Measurements from ENCODE around the gene LCN1.
"Not testable (repeated sequence)": the region's sequence is repeated elsewhere in the genome, so short reads cannot be mapped to it uniquely, and the experiment has no call there.

DNA sequence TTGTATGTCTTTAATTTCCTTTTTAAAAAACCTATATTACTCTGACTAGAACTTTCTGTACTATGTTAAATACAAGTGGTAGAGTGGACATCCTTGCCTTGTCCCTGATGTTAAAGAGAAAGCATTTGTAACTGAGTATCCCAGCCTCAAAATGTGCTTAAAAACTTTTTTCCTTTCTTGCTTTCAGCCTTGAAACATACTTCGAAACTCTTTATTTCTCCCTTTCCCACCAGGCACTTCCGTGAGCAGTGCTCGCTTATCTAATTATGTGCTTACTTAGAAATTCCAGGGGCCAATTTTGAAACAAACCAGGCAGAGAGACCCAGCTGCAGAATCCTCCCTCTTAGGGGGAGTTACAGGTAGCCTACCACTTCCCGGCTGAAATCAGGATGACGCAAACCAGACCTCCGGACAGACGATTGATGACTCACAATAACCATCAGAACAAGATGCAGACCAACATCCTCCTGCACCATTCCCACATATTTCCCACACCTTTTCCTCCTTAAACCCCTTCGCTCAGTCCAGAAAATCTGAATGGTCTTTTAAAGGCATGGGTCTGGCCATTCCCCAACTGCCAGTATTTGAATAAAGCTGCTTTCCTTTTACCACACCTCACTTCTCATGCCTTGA, 22.1 kb downstream of the LCN1 start:
- TF ChIP-seq EZH2 (IDR thresholded peaks at IDR 0.05; ENCODE audit: insufficient read depth, poor library complexity, severe bottlenecking); EZH2phosphoT487 (IDR thresholded peaks at IDR 0.05; ENCODE audit: insufficient read depth, low read depth): not testable (repeated sequence)

Measured in GM23248 (cell line).